CD4-positive, alpha-beta T cell treated with Interleukin-15 for 1 hour (primary cell): ENCODE results near the gene AK6.
"Not testable (repeated sequence)": the region's sequence is repeated elsewhere in the genome, so short reads cannot be mapped to it uniquely, and the experiment has no call there.

Experiments
- DNase-seq: peaks from one replicate; pipeline ENCODE4 v3.0.0-alpha.2; 2020

AK6 gene

GRCh38 chr5:69369340-69370121 is at the start of gene AK6, which contains the start of the genes RAD17 and TAF9:
Gene AK6, minus strand, starts transcription at chr5:69369520. Its CDS starts 30 bp downstream, at chr5:69369490.
Gene RAD17, plus strand, starts transcription at chr5:69369818. Its CDS starts 2,391 bp downstream, at chr5:69372209.
Gene TAF9, minus strand, starts transcription at chr5:69369520. Its CDS starts 3,783 bp downstream, at chr5:69365737.
- peak; percentile 90 for DNase-seq

GRCh38 chr5:69418554-69418953 is 49.2 kb upstream of the AK6 start:
- DNase-seq, result no peak

- no peak for DNase-seq
These were observed 47.4 kb upstream of the AK6 start for GRCh38 chr5:69416699-69417098.

- DNase-seq, result no peak
These were observed 46.9 kb upstream of the AK6 start for GRCh38 chr5:69416180-69416579.

GRCh38 chr5:69415584-69415958 is 46.3 kb upstream of the AK6 start:
- DNase-seq, result no peak

- peak; percentile 41 for DNase-seq
These were observed 45.7 kb upstream of the AK6 start, which contains the start of gene MARVELD2 for GRCh38 chr5:69414885-69415583. Gene MARVELD2, plus strand, starts transcription at chr5:69415116. Its CDS starts 4,270 bp downstream, at chr5:69419386.

- no peak for DNase-seq
These were observed 35.5 kb upstream of the AK6 start for GRCh38 chr5:69404659-69405330.

GRCh38 chr5:69378376-69378775 is 9.1 kb upstream of the AK6 start:
- no peak for DNase-seq

GRCh38 chr5:69374911-69375446 is 5.7 kb upstream of the AK6 start:
- DNase-seq, result no peak

- DNase-seq, result no peak
These were observed 3.1 kb upstream of the AK6 start for GRCh38 chr5:69372394-69372793.

GRCh38 chr5:69370335-69370734 is 1.0 kb upstream of the AK6 start:
- not testable (repeated sequence) for DNase-seq

GRCh38 chr5:69368458-69369339 is 621 bp downstream of the AK6 start:
- DNase-seq, result peak; percentile 19

GRCh38 chr5:69367697-69368279 is 1.5 kb downstream of the AK6 start:
- no peak for DNase-seq

GRCh38 chr5:69364850-69365249 is 4.5 kb downstream of the AK6 start:
- DNase-seq, result no peak

GRCh38 chr5:69364414-69364813 is 4.9 kb downstream of the AK6 start:
- no peak for DNase-seq

- no peak for DNase-seq
These were observed 8.9 kb downstream of the AK6 start for GRCh38 chr5:69360442-69360841.

- DNase-seq, result no peak
These were observed 9.6 kb downstream of the AK6 start for GRCh38 chr5:69359699-69360098.

GRCh38 chr5:69350664-69351063 is 18.7 kb downstream of the AK6 start:
- no peak for DNase-seq

GRCh38 chr5:69343083-69343482 is 26.2 kb downstream of the AK6 start:
- no peak for DNase-seq

GRCh38 chr5:69341520-69342161 is 27.7 kb downstream of the AK6 start:
- no peak for DNase-seq

- no peak for DNase-seq
These were observed 33.9 kb downstream of the AK6 start for GRCh38 chr5:69335341-69335935.
